Measurements from ENCODE around the gene PRPS1.
"Not testable (repeated sequence)": the region's sequence is repeated elsewhere in the genome, so short reads cannot be mapped to it uniquely, and the experiment has no call there.

PRPS1 gene

DNA sequence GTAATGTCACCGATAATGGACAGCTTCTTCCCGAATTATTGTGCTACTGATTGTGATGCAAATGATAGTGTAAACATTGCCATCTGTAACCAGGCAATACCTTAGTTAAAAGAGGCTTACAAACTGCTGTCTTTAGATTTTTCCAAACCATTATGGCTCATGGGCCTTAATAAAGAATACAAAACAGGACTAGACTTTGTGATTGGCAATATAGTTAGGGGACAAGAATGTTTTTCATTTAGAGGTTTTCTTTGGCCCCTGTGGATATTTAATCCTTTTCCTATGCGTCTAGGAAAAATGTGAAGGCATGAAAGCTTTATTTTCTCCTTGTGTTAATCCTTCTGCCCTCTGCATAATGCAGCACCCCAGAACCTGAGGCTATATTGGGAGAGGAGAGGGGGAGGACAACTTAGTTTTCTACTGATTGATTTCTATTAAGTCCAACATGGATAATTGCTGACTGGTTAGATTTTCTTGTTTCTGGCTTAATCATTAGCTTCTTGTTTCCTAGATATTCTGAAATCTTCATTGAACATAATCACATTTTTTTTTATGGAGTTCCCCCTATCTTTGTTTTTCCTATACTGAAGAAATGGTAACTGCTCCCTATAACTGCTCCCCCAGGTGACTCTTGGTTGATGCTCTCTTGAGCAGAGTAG, 1.9 kb downstream of the PRPS1 start:
- DNase-seq (ENCODE audit: low read depth), result no peak

DNA sequence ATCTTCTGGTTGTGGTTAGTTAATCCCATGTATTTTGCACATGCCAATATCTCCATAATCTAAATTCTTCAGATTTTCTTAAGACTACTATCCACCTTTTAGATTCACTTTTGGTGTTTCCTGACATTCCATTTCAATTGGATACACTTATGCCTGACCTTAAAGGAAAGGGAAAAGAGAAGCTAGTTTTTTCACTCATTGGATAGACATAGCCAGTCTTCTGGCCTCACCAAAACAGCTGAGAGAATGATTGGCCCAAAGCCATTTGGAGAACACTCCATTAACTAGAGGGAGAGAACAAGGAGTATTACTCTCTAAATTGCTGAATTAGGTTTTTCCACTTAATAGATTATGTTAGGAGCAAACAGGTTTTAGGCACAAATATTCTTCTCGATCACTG, 4.0 kb downstream of the PRPS1 start:
- DNase-seq (ENCODE audit: low read depth), result no peak

DNA sequence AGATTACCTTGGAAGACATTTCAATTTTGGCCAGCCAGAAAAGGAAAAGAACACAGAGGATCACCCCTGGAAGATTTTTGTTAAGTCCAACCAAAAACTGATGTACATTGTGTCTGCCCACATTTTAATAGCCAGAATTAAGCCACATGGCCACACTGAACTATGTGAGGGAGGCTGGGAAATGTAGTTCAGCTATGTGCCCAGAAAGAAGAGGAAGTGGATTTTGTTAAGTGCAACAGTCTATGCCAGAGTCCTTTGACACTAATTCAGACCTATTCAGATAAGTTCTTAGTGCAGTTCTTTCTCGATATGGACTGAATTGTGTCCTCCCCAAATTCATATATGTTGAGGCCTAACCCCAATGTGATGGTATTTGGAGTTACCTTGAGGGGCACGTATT, 18.4 kb downstream of the PRPS1 start:
- no peak for DNase-seq (ENCODE audit: low read depth)

DNA sequence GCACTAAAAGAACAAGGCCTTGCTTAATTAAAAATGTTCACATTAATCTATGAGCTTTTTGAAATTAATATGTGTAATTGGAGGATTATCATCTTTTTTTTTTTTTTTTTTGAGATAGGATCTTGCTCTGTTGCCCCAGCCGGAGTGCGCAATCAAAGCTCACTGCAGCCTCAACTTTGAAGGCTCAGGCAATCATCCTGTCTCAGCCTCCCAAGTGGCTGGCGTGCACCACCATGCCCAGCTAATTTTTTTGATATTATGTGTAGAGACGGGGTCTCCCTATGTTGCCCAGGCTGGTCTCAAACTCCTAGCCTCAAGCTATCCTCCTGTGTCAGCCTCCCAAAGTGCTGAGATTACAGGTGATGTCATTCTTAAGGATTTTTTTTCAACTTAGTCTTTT, 20.0 kb downstream of the PRPS1 start:
- DNase-seq (ENCODE audit: low read depth), result no peak

DNA sequence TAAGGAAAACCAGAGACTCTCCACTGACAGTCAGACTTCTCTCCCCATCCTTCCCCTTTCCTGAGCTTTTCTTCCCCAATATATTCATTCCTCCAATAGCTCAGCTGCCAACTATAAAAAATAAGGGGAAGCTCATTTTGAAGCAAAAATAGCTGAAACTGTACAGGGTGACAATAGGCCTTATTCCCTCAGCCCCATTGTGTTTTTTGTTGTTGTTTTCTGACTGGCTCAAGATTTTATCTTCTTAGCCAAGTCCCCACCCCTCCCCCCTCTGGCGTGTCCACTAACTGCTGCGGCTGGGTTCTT, 26.2 kb downstream of the PRPS1 start:
- DNase-seq (ENCODE audit: low read depth), result no peak

DNA sequence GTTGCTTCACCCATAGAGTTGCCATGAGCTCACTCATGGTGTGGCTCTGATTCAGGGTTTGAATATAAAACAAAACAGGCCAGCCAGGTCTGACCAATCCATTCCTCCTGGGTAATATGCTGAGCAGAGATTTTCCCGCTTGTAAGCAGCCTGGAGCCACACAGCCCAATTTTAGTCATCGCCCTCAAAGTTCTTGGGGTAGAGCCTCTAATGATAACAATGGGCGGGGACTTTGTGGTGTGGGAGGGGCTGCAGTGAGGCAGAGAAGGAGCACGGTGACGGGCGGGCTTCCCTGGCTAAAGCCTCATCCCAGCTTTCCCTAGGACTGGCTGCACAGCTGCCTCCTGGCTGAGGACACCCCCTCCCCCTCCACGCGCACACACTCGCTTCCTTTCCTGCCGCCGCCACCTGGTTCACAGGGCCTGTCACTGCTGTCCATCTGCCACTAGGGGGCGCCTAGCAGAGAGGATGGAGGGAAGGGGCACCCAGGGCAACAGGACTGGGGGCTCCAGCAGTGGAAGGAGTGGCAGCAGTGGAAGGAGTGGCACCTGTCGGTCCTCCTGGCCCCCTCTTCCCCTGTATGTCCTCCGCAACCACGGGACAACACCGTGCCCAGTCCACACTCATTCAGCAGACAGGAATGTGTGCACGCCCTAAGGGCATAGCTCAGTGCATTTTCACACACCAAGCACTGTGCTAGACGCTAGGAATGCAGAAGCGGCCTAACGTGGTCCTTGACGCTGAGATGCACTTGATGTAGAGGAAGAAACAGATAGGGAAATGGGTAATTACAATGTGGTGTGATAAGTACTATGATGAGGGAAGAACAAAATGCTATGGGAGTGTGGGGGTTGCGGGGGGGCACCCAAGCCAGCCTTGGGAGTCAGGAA, 26.8 kb downstream of the PRPS1 start:
- no peak for DNase-seq (ENCODE audit: low read depth)

DNA sequence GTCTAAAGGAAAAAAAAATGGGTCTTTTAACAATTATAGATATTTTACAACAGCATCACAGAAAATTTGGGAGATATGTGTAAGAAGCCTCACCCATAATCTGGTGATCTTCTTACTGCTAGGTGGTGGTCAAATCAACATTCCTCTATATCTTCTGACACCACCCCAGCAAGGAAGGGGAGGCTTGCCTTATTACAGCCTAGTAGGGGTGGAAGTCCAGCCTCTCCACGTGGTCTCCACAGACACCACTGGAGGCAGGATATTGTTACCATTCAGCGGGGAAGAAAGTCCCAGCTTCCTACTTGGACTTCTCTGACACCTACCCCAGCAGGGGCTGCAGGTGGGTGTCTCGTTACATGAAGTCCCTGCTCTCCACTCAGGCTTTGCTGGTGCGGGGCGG, 28.7 kb downstream of the PRPS1 start:
- no peak for DNase-seq (ENCODE audit: low read depth)

DNA sequence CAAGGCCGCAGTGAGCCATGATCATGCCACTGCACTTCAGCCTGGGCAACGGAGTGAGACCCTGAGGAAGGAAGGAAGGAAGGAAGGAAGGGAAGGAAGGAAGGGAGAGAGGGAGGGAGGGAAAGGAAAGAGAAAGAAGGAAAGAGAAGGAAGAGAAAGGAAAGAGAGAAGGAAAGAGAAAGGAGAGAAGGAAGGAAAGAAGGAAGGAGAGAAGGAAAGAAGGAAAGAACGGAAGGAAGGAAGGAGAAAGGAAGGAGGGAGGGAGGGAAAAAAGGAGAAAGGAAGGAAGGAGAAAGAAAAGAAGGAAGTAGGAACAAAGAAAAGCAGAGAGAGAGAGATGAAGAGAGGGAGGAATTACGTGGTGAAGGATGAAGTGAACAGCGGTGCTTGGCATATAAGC, 30.4 kb downstream of the PRPS1 start:
- DNase-seq (ENCODE audit: low read depth), result no peak

DNA sequence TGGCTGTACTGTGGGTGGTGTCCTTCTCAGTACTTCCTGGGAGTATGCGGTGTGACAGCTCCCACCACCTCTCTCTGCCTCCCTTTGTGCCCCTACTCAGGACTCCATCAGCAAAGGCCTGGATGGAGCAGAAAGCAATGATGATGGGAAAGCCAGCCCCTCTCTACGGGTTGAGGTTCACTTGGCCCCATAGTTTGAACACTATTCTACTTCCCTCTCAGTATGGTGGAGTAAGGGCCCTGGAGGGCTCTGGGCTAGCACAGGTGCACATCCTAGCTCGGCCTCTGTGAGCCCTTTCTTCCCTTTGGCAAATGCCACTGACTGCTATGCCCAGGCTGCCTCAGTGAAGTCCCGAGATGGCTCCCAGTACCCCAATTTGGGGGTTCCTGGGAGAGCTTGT, 31.0 kb downstream of the PRPS1 start:
- no peak for DNase-seq (ENCODE audit: low read depth)

DNA sequence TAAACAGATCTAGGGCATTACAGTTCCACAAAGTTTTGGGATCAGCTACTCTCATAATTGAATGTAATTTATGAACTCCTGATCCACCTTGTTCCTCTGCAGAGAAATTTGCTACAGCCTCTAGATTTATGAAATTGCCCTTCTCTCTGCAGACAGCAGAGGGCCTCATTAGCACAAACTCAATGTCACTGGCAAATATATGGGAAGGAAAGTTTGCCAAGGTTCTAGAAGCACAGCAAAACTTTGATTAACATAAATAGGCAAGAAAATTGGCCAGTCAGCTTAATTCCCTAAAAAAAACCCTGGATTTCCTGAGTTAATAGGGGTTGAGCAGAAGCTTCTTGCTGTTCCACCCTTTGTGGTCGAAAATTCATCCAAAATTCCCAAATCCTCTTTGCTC, 31.5 kb downstream of the PRPS1 start:
- DNase-seq (ENCODE audit: low read depth), result no peak

DNA sequence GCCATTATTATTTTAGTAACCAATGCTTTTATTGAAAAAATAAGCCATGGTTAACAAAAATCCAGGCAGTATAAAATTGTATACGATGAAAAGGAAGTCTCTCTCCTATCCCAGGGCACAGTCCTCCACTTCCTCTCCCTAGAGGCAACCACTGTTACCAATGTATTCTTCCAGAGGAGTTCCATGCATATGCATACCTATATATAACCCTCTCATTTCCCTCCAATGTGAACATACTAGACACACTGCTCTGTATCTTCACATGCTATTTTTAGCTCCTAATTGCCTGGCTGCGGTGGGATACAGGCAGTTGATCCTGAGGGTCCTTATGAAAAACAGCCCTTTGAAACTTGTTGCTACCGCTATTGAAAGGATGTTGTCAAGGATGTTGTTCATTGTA, 33.8 kb downstream of the PRPS1 start:
- no peak for DNase-seq (ENCODE audit: low read depth)

DNA sequence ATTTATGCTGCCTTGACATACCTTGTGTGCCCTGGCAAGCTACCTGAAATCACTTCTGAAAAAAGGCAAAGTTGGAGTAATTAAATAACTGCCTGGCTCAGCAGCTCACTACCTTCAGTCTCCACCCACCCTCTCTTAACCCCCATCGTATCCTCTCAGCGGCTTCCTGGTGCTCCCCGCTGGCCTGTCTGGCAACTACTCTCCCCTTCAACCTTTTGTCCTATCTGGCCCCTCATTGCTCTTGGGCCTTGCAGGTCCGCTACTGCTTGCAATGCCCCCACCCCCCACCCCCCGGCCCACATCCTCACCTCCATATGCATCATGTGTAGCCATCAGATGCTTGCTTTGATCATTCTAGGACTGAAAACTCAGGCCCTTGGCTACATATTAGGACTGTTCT, 34.5 kb downstream of the PRPS1 start:
- DNase-seq (ENCODE audit: low read depth), result no peak

DNA sequence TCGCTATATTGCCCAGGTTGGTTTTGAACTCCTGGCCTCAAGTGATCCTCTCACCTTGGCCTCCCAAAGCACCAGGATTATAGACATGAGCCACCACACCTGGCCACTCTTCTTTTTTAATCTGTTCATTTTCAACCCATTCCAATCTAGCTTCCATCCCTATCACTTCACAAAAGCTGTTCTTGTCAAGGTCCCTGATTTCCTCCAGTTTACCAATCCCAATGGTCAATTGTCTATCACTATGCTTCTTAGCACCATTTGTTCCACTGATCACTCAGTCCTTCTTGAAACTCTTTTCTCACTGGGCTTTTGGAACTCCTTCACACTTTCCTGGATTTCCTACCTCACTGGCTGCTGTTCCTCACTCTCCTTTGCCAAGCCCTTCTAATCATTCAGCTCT, 38.6 kb downstream of the PRPS1 start:
- no peak for DNase-seq (ENCODE audit: low read depth)

DNA sequence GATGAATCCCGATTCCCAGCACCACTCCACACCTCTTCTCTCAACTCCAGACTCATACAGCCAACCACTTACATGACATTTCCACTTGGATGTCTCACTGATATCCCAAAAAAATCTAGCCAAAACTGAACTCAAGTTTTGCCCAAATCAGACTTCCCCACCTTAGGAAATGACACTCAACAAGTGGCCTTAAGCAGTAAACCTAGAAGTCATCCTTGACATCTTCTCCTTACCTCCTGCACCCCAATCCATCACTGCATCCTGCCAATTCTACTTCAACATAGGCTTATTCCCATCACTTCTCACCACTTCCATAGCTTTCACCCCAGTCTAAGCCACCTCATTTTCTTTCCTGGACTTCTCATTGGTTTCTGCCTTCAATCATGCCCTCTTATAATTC, 39.1 kb downstream of the PRPS1 start:
- no peak for DNase-seq (ENCODE audit: low read depth)

DNA sequence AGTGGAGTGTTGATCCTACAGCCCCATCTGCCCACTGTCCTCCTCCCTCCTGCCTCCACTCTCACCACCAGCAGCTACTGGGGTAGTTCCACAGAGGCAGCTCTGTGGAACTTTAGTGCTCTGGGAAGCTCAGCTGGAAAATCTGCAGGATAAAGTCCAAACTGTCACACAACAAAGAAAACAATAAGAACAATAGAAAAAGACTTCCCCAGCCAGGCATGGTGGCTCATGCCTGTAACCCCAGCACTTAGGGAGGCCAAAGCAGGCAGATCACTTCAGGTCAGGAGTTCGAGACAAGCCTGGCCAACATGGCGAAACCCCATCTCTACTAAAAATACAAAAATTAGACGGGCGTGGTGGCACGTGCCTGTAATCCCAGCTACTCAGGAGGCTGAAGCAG, 40.4 kb downstream of the PRPS1 start:
- not testable (repeated sequence) for DNase-seq (ENCODE audit: low read depth)

DNA sequence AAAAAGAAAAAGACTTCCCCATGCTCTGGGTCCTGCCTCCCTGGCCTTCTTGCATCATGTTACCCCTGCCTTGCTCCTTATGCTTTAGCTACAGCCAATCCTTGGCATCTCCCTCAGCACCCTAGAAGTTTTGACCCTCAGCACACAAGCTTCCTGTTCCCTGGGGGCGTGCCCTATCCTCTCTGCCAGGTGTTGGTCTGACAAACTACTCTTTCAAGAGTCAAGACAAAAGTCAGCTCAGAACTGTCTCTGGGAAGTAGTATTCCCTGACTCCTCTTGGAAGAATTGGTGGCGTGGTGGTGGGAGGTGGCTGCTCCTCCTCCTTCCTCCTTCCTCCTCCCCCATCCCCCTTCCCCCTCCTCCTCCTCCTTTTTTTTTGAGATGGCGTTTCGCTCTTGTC, 41.0 kb downstream of the PRPS1 start:
- no peak for DNase-seq (ENCODE audit: low read depth)

DNA sequence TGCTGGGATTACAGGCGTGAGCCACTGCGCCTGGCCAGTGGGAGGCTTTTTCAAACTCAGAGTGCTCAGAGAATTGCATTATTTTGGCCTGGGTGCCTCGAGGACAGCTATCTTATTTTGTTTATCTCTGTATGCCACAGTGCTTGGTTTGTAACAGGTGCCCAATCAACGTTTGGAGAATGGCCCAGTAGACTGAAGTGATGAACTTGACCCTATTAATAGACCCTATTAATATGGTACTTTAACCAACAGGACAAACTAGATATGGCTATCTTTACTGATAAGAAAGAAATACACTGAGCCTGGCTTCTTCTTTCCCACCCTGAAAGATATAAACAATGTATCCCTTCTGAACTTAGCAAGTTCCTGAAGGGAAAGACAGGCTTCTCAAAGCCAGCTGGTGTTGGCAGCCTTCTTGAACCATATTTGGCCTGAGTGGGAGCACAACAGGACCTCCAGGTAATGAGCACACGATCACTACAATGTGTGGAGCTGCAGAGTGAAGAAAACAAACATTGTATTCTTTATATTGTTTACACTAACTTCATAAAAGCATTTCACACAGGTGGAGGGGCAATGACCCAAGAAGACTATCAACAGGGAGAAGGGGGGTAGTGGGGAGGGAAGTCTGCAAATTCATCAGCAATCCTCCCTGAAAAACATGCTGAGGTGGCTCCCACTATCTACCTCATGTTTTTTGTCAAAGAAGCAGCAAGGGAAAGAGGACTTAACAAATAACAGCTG, 41.7 kb downstream of the PRPS1 start:
- no peak for DNase-seq (ENCODE audit: low read depth)

DNA sequence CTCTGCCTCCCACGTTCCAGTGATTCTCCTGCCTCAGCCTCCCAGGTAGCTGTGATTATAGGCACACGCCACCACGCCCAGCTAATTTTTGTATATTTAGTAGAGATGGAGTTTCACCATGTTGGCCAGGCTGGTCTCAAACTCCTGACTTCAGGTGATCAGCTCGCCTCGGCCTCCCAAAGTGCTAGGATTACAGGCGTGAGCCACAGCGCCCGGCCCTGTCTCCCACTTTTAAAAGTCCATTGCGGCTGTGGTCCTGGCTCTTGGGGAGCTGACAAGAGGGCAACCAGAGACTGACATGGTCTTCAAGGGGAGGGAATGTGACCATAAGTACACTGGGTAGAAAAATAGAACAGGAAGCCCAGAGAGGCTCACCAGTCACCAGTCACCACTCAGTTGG, 42.9 kb downstream of the PRPS1 start:
- not testable (repeated sequence) for DNase-seq (ENCODE audit: low read depth)

DNA sequence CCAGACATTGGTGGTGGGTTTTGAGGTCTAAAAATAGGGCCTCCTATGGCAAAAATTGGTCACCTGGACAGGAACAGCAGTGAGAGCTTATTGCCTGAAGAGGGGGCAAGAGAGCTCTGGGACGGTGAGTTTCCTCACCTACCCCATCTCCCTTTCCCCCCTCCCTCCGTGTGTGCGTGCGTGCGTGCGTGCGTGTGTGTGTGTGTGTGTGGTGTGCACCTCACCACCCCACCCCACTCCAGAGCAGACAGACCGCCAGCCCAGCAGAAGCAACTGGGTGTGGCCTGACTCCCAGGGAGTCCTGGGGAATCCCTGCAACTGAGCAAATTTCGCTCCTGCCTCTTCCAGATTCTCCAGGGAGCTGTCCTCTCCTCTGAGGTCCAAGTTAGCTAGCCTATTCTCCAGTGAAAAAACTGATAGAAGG, 44.7 kb downstream of the PRPS1 start:
- no peak for DNase-seq (ENCODE audit: low read depth)

DNA sequence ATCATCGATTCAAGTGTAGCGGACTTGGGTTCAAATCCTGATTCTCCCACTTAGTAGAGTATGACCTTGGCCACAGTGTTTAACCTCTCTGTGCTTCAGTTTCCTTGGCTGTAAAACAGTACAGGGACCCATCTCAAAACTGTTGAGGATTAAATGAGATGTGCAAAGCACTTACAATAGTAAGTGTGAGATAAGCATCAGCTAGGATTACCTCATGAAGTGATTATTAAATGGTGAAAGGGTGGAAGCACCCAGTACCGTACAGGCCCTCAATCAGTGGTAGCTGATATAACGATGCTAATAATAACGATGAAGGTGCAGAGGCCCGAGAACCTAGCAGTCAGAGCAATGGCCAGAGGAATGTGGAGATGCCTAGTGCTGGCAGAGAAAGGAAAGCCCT, 45.1 kb downstream of the PRPS1 start:
- no peak for DNase-seq (ENCODE audit: low read depth)

DNA sequence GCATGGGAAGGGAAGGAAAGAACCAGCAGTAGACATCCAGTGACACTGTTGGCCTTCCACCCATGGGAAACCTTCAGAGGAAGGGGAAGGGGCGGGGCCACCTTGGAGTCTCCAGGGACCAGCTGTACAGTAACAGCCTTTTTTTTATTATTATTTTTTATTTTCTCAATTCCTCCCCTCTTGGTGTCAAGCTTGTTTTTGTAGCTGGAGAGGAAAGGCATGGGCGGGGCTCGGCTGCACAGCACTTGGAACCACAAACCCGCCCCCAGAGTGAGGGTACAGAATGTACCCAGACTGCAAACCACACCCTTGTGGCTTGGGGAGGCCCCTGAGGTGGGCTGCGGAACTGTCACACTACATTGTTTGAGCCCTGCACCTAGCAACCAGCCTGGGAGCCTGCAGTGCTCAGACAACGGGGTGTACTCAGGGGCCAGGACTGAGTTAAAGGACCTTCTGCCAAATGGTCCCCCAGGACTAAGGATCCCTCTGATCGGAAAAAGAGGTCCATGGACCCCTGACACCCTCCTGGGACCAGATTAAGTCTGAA, 45.7 kb downstream of the PRPS1 start:
- DNase-seq (ENCODE audit: low read depth), result no peak

DNA sequence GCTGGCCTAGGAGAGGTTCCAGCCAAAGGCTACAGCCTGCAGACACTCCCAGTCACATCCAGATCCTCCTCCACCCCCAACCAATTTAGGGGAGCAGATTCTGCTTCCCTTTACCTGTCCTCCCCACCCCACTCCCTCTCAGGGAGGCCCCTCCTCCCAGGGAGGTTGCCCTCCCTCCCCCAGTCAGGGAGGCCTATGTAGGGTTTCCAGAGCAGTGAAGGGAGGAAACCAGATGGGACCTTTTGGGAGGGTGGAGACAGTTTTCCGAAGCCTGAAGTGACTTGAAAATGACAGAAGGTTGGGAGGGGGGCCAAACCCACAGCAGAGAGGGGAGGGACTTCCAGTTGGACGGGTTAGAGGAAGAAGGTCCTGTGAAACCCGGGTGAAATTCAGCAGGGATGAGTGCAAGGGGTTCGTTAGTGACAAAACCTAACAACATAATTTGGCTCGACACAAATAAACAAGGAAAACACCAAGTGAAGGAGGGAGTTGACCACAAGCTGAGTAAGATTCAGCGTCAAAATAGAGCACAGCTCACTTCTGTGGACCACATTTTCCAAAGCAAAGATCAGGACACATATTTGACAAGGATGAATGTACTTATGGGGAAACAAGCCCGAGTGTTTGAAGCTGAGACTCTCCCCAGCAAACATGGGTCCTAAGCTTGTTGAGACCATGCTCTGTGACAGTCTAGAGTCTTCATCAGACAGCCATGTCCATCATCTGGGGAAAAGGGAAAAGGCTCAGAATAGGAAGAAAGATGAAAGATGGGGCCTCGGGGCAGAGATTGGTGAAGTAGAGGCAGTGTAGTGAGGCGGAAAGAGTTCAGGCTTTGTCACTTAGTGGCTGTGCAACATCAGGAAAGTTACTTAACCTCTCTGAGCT, 46.4 kb downstream of the PRPS1 start:
- DNase-seq (ENCODE audit: low read depth), result no peak

Data from HS-5 (cell line).